Measurements from ENCODE around the gene LAPTM4A.

Gene LAPTM4A

GRCh38 chr2:20074901-20075300 is 23.5 kb upstream of the LAPTM4A start:
- DNase-seq, result no peak

DNA sequence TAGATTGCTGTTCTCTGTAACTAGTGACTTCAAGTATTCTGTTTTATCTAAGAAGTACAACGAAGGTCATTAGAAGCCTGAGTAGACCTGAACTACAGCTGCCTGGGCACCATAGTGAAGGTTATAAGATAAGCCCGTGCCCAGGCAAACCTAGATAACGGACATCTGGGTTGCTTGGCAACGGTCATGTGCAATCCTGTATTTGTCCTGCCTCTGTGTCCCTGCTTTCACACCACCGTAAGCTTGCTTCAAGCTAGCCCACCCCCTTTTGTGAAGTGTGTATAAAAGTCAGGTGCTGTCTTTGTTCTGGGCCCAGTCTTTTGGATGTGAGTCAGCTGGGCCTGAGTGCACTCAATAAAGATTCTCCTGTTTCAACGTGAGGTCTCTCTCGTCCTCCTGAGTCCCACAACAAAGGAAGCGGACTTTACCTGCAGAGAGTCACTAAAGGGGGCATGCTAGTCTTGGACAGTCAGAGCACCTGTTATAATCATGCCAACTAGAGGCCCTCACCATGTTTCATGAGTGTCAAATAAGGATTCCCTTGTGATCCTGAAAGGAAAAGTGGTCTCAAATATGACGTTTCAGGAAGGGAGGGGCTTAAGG is 22.7 kb upstream of the LAPTM4A start:
- DNase-seq, result peak; percentile 19

DNA sequence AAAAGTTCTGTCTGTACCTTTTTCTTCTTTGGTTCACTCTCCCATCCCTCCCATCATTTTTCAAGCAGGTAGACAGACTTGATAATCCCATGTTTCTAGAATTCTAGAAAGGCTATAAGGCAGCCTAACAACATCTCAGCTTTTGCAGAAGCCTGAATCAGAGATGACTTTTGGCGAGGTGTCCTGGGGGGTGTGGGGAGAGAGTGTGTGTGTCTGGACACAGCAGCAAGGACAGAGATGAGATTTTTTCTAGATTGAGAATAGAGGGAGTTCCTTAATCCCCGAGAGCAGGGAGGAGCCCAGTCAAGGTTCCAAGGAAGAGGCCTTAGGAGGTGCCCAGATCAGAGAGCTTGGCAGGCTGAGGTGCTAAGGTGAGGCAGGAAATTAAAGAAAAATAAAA is 22.0 kb upstream of the LAPTM4A start:
- no peak for DNase-seq

DNA sequence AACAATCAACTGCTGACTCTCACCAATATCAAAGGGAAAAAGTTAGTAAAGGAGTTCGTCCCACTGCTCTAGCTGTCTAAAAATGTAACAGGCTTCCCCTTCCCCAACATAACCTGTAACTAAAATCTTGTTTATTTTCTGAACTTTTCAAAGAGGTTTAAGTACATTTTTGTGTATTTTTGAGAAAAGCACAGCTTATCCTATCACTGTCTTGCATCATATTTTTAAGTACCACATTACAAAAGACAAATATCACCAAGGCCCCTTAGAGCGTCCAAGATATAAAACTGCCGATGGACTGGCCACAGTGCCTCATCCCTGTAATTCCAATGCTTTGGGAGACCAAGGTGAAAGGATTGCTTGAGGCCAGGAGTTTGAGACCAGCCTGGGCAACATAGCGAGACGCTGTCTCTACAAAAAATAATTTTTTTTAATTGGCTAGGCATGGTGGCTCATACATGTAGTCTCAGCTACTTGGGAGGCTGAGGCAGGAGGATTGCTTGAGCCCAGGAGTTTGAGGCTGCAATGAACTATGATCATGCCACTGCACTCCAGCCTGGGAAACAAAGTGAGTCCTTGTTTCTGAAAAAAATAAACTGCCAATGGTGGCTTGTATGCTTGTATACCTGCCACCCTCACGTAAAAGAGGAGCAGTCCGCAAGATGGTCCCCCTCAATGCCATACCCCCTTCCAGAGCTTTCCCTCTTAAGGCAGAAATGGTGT is 21.2 kb upstream of the LAPTM4A start:
- DNase-seq, result no peak

DNA sequence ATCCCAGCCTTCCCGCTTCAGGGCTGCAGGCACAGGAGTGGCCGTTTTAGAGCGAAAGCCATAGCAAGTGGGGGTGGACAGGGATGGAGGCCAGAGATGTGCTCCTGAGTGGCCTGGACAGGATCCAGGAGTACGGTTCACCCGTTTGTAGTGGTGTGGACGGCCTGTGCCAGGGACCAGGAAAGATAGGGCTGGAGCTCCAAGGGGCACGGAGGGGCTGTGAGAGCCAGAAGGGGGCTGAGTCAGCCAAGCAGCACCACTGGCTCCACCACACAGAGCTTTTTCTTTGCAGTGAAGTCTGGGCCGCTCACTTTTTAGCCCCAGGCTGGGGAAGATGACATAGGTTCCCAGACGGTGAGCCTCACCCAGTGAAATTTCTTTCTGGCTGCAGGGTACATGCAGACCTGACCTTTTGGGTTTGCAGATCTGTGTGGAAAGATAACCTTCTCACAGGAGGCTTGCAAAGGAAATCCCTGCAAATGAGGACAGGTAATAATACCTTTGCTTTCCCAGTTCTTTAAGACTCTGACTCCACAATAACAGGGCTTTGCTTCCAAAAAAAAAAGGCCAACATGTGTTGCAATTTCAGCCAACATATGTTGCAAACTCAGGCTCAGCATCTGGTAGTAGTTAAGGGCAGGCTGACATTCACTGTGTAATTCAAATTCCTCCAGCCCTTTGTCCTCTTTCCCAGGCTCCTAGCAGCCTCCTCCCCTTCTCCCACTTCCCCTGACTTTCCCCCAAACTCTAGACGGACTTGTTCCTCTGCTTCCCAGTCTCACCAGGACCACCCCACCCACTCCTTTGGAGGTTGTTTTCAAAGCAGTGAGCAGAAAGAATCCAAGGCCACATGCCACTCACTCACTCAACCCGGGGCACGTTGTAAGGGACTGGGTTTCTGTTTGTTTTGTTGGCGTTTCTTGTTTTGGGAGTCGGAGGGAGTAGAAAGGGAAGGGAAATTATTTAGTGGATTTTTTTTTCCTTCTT is 20.3 kb upstream of the LAPTM4A start:
- DNase-seq, result no peak

GRCh38 chr2:20069756-20070155 is 18.3 kb upstream of the LAPTM4A start:
- DNase-seq, result no peak

DNA sequence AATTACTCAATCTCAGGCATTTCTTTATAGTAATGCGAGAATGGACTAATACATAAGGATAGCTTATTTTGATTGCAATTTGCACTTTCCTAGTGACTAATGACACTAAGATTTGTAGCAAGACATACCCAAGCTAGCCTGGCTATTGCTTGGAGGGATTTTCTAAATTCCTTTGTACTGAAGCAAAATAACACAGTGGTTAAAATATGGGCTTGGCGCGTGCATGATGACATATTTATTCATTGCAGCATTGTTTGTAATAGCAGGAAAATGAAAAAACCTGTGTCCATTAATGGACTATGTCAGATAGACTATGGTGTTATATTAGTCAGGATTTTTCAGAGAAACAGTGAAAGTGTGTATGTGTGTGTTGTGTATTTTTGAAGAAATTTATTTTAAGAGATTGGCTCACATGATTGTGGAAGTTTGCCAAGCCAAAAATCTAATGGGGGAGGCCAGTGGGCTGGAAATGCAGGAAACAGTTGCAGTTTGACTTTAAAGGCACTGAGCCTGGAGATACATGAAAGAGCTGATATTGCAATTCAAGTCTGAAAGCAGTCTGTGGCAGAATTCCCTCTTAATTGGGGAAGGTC is 16.7 kb upstream of the LAPTM4A start:
- DNase-seq, result no peak

DNA sequence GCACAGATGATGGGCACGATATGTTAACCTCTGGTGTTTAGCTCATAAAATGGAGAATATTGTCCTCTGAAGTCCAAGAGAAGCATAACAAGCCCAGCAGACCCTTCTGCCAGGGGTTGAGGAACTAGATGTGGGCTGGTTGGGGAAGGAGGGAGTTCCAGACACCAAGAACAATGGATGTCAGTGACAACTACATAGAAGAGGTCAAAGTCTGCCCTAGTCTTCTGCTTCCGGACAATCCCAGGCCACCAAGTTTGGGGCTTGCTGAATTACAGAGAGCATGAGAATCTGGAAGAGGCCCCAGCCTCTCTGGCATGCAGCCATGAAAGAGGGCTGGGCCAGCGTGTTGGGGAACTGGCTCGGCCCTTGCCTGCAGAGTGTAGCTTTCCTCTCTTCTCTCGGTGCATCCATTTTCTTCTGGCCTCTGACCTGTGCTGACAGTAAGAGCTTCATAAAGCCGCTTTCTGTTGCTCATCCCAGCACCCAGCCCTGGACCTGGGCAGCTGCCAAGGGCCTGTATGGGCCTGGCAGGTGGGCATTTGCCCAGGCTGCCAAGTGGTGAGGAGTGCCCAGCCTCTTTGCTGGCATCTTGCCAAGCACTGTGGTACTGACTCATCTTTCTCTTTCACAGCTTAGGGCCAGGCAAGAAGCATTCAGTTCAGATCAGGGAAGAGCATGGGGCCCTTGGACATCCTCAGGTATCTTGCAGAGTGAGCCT is 14.6 kb upstream of the LAPTM4A start:
- peak; percentile 25 for DNase-seq

- no peak for DNase-seq
These were observed 13.4 kb upstream of the LAPTM4A start for GRCh38 chr2:20064841-20065240.

DNA sequence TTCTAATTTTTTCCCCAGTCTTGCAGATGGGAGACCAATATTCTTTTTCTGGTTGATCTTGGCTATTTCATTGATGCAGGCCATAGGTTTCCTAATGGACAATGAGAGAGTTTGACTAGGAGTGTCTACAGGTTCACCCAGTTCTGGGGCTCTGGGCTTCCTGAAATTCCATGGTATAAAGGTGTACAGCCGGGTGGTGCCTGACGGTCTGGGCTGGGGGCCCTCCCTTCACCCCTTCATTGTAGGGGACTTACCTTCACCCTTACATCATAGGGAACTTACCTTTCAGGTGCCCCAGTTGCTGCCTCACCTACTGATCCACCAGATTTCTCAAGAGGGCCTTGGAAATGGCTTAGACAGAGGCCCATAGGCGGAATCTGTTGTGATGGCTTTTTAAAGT is 13.0 kb upstream of the LAPTM4A start:
- DNase-seq, result no peak

DNA sequence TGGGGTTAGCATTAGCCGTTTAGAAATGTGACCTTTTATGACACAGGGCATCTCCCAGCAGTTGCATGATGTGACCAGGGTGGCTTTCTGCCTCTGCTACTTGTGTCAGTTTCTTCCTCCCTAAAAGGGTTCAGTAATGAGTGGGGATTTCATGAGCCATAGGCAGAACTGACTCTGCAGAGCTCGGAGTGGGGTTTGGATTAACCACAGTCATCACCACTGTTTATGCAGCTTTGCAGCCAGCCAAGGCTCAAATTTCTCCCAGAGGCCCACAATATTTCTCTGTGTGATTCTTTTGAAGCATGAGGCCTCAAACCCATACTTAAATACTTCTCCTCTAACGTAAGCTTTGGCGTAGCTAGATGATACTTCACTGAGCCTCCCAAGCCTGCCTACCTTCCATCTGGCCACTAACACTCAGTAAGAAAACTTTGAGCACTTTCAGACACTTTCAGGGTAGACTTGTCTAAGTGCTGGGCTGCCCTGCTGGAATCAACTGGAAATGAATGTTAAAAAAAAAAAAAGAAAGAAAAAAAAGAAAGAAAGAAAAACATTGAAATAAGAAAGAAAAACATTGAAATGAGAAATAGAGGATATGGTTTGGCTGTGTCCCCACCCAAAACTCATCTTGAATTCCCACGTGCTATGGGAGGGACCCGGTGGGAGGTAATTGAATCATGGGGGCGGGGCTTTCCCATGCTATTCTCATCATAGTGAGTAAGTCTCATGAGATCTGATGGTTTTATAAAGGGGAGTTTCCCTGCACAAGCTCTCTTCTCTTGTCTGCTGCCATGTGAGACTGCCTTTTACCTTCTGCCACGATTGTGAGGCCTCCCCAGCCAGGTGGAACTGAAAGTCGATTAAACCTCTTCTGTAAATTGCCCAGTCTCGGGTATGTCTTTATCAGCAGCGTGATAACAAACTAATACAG is 11.5 kb upstream of the LAPTM4A start:
- no peak for DNase-seq

GRCh38 chr2:20061940-20062339 is 10.5 kb upstream of the LAPTM4A start:
- no peak for DNase-seq

DNA sequence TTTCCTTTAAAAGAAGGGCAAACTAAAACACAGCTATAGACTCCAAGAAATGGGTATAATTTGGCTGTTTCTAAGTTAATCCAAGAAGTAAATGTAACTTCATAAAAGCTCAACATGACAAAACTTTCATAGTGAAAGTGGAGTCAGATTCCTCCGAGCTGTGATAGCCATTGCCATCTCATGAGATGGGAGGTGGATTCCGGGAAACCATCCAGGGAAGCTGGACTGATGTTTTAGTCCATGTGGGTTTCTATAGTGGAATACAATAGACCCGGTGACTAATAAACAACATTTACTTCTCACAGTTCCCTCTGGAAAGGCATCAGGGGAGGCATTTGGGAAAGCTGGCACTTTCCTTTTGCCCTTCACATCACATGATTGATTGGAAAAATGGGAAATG is 10.0 kb upstream of the LAPTM4A start:
- DNase-seq, result no peak

GRCh38 chr2:20060106-20060505 is 8.7 kb upstream of the LAPTM4A start:
- no peak for DNase-seq

GRCh38 chr2:20057268-20057667 is 5.8 kb upstream of the LAPTM4A start:
- DNase-seq, result no peak

- no peak for DNase-seq
These were observed 3.5 kb upstream of the LAPTM4A start for GRCh38 chr2:20054931-20055330.

- no peak for DNase-seq
These were observed 2.7 kb upstream of the LAPTM4A start for GRCh38 chr2:20054119-20054518.

- DNase-seq, result peak; percentile 46
These were observed 1.4 kb upstream of the LAPTM4A start for GRCh38 chr2:20052861-20053281.

DNA sequence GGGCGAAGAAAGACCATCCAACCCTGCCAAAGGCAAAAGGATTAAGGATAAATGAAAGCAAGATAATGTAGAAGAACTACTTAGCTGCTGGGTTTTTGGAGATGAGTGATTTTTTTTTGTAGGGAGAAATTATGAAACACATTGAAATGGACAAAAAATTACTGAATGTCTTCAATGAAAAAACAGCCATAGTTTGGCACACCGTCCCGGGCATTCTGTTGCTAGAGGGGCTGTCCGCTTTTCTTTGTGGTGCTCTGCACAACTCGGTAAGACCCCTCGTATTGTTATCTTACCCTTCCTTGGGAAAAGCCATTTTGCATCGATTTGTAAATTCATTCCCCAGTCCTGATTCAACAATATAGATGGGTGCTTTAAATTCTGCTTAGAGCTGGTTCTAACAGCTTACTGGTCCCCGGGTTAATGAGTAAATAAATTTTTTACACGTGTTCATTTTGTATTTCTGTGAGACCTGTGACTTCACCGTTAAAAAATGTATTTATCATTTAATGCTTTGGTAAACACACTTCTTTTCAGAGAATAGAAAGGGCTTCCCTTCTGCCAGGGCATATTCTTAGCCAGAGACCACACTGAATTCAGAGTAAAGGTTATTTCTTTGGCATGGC is 912 bp upstream of the LAPTM4A start:
- no peak for DNase-seq

DNA sequence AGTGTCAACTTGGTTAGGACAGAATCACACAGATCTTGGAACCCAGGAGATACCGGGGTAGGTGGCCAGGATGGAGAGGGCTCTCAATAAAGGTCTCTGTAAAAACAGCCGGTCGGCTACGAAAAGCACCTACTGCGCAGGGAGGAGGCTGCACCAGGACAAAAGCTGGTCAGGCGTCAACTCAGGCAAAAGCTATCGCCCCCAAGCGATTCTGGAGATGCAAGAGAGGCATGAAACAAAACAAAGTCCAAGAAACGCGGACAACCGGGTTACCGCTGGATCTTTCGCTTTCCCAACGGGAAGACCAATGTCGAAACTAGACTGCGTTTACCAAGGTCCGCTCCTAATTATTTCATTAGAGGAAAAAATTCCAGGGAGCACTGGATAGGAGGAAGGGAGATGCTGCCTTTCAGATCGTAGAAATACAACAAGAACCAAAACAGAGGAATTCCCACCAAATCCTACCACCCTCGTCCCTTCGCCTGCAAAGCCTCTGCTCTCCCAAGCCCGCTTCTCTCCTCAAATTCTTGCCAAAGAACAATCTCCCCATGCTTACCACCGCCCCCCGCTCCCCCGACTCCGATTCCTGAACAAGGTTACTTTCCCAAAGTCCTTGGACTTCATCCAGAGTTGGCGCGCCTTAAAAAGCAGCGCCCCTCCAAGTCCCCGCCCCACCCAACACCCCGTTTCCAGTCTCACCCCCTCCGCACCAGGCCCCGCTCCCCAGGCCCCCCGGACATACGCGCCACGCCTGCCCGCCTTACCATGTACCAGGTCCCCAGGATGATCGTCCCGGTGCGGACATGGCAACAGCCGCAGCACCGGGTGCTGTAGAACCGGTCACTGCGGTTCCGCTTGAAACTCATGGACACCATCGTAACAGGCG is 539 bp downstream of the LAPTM4A start:
- DNase-seq, result peak; percentile 44
